GM12873 (cell line): Measurements from ENCODE around the gene AHI1.

Source experiments
- TF ChIP-seq, protein P1 (sequence below): IDR thresholded peaks from 2 replicates; pipeline ENCODE4 v1.5.1; 2012; ENCODE audit warnings: low read depth, mild to moderate bottlenecking, moderate library complexity, low read length, control low read depth; ENCODE audit not compliant: insufficient read depth; ENCODE audit errors: missing control alignments

AHI1 gene

DNA sequence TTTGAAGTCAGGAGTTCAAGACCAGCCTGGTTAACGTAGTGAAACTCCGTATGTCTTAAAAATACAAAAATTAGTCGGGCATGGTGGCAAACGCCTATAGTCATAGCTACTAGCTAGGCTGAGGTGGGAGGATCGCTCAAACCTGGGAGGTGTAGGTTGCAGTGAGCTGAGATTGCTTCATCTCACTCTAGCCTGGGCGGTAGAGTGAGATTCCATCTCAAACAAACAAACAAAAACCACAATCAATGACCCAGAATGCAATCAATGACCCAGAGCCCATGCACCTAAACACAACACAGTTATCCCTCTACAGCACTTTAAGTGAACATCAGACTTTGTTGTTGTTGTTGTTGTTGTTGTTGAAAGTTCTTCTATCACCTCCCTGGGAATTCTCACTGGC lies 238.6 kb downstream of the AHI1 start:
- TF ChIP-seq, protein P1, sequence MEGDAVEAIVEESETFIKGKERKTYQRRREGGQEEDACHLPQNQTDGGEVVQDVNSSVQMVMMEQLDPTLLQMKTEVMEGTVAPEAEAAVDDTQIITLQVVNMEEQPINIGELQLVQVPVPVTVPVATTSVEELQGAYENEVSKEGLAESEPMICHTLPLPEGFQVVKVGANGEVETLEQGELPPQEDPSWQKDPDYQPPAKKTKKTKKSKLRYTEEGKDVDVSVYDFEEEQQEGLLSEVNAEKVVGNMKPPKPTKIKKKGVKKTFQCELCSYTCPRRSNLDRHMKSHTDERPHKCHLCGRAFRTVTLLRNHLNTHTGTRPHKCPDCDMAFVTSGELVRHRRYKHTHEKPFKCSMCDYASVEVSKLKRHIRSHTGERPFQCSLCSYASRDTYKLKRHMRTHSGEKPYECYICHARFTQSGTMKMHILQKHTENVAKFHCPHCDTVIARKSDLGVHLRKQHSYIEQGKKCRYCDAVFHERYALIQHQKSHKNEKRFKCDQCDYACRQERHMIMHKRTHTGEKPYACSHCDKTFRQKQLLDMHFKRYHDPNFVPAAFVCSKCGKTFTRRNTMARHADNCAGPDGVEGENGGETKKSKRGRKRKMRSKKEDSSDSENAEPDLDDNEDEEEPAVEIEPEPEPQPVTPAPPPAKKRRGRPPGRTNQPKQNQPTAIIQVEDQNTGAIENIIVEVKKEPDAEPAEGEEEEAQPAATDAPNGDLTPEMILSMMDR, result no peak

DNA sequence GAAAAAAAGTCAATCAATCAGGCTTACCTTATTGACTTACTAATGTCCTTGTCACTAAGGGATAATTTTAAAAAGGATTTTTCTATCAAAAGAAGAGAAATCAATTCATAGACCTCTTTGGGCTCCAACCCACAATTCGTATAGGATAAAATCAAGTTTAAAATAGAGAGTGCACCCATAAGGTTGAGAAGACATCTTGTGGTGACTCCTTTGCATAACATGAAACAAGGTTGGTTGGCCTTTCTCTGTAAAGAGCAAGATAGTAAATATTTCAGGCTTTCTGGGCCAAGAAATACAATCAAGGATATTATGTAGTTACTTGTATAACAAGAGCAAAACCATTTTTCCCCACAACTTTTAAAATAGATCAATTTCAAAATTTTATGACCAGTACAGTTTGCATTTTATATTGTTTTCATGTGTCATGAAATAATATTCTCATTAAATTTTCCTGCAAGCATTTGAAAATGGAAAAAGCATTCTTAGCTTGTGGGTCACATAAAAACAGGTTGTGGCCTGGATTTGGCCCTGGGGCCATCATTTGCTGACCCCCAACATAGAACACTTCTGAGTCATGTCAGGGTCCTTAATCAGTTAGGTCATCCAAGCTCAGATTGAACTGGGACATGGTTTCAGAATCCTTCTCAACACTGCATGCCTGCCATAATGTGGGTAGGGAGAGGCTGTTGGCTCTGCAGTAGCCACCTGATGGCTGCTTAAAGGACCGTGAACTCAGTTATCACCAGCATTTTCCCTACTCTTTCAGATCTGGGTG lies 239.7 kb downstream of the AHI1 start:
- TF ChIP-seq, protein P1, result peak; percentile 23

DNA sequence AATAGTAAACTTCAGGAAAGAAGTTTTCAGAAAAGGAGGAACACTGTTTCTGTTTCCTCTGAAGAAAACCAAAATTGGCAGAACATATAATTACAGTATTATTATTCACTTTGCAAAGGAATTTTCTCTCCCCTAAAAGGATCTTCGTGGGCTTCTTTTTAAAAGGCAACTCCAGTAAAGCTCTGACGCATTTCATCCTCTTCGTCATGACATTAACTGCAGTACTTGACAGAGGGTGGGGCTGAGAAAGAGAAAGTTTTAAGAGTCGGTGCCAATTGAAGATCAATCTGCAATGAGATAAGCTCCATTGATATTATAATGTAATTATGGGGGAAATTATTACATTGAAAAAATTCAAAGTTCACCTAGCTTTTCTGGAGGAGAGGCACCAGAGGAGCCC lies 240.7 kb downstream of the AHI1 start:
- TF ChIP-seq, protein P1, result no peak

DNA sequence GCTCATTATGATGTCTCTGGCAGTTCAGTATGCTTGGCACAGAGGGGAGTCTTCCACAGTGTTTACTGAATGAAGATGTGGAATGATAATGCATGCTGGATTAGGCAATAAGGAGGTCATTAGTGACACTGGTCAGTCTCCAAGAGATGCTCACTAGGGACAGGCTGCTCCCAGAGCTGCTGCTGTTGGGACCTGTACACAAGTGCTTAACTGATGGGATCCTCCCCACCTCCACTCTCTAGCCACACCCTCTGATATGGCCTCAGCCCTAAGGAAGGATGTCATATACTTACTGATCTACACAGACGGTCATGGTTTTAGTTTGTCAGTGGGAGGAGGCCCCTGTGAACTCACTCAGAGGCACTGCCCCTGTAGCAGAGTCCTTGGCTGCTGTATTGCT lies 243.1 kb downstream of the AHI1 start:
- TF ChIP-seq, protein P1, result no peak

DNA sequence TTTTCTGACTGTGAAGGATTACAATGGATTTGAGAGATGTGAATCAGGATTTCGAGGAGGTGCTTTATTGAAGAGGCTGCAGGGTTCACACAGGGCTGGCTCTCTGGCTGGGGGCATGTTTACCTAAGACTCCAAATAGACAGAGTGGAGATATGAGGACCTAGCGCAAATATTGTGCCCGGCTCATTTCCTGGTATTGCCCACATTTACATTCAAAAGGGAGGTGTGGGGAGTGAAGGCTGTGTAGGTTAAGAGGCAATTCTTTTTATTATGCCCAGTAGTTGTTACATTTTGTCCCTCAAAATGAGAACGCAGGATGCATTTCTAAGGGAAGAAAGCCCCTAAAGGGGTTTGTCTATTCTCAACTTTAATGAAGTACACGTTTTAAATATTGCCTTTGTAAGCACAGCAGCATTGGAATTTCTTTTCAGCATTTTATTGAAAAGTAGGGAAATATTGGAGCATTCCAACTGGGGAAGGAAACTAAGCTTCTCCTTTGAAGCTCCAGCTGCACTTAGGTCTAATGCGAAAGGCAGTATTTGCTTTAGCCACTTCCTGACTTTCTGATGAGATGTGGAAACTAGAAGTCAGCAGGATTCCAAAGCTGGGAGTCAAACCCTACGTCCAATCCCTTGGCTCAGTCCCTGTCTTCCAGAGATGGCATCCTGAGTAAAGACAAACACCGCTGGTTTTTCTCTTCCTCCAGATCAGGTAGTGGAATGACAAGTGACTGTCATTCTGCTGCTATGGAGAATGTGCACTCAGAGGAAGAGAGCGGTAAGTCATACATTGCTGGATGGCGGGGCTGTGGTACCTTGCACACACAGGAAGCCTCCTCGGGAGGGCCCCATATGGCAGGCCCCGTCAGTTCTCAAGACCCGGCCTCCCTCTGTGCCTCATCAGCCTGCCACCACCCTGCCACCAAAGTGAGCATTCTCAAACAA lies 245.8 kb downstream of the AHI1 start:
- TF ChIP-seq, protein P1, result no peak

DNA sequence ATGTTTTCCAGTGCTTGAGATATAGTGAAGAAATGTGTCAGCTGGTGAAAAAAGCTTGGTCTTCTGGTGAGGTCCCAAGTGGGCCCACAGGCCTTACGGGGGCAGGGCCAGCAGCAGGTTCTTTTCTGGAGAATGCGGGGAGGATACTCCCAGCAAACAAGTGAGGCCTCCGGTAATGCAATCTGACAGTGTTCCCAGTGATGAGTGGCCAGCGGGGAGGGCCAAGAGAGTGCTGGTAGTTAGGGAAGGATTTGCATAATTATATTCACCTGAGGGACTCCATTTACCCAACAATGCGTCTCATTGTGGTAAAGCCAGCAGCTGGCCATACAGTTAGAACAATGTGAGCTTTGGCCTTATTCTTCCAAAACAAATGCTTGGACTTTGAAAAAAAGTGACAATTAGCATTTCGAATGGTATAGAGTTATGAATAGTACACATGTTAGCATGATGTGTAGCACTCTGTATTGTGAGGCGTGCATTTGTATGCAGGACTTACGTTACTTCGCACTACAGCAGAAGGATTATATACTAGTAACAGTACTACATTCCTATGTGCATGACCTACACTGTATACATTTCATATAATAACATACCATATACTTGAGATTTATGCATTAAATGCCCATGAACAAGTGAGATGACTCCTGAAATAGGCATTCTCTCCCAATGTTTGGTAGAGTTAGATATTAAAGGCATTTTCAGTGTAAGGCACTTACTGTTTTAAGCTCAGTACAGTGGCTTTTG lies 246.6 kb downstream of the AHI1 start:
- TF ChIP-seq, protein P1, result no peak
